NCI-H446 (cell line): ENCODE data around the gene CACNA1C.

ENCODE experiments used
- DNase-seq, 2 experiments: peaks; one replicate each; lab custom pipeline; 2025; lab: John Stamatoyannopoulos, UW

The CACNA1C gene

GRCh38 chr12:2198542-2198941 lies 145.8 kb downstream of the CACNA1C start:
- no peak for DNase-seq

GRCh38 chr12:2205996-2206395 lies 153.2 kb downstream of the CACNA1C start:
- no peak for DNase-seq

- no peak for DNase-seq
Measured at GRCh38 chr12:2208837-2209635, 156.2 kb downstream of the CACNA1C start.

- no peak for DNase-seq
Measured at GRCh38 chr12:2211119-2211518, 158.3 kb downstream of the CACNA1C start.

GRCh38 chr12:2212537-2212936 lies 159.8 kb downstream of the CACNA1C start:
- no peak for DNase-seq

GRCh38 chr12:2212971-2213869 lies 160.4 kb downstream of the CACNA1C start:
- peak in 1 of 2 experiments; percentile 17 for DNase-seq

GRCh38 chr12:2214411-2214810 lies 161.6 kb downstream of the CACNA1C start:
- no peak for DNase-seq

GRCh38 chr12:2215709-2216560 lies 163.1 kb downstream of the CACNA1C start:
- DNase-seq = no peak

GRCh38 chr12:2218706-2219105 lies 165.9 kb downstream of the CACNA1C start:
- DNase-seq = no peak

GRCh38 chr12:2221030-2221621 lies 168.3 kb downstream of the CACNA1C start:
- DNase-seq = no peak

- no peak for DNase-seq
Measured at GRCh38 chr12:2222691-2223090, 169.9 kb downstream of the CACNA1C start.

GRCh38 chr12:2224961-2225360 lies 172.2 kb downstream of the CACNA1C start:
- no peak for DNase-seq

- no peak for DNase-seq
Measured at GRCh38 chr12:2225696-2226095, 172.9 kb downstream of the CACNA1C start.

- DNase-seq = no peak
Measured at GRCh38 chr12:2226641-2227040, 173.9 kb downstream of the CACNA1C start.

GRCh38 chr12:2227360-2227759 lies 174.6 kb downstream of the CACNA1C start:
- no peak for DNase-seq

GRCh38 chr12:2228535-2228934 lies 175.7 kb downstream of the CACNA1C start:
- DNase-seq = no peak

- no peak for DNase-seq
Measured at GRCh38 chr12:2229661-2230539, 177.1 kb downstream of the CACNA1C start.

- no peak for DNase-seq
Measured at GRCh38 chr12:2231011-2231595, 178.3 kb downstream of the CACNA1C start.

GRCh38 chr12:2231956-2232355 lies 179.2 kb downstream of the CACNA1C start:
- no peak for DNase-seq

GRCh38 chr12:2233034-2233433 lies 180.2 kb downstream of the CACNA1C start:
- DNase-seq = no peak
